Colonic mucosa (tissue), 4 donors: ENCODE measurements around the gene ABHD8. TPM values are rescaled to one million over a fixed set of nuclear protein-coding genes. Genes with fewer than 3 reads are reported as not detected.
A peak's percentile ranks its signal among the peaks of the same experiment; 100 is the strongest.

ENCODE experiments used
- DNase-seq: peaks from one replicate; pipeline ENCODE4 v3.0.0-alpha.2; 2020
- H3K27ac ChIP-seq: fragments of 200-600 bp; one replicate; pipeline ENCODE4 v1.8.0; 2021
- H3K27me3 ChIP-seq: fragments of 200-600 bp; one replicate; pipeline ENCODE4 v1.8.0; 2021
- H3K36me3 ChIP-seq: fragments of 200-600 bp; one replicate; pipeline ENCODE4 v1.8.0; 2021
- H3K4me1 ChIP-seq: fragments of 200-600 bp; one replicate; pipeline ENCODE4 v1.8.0; 2021; ENCODE audit warnings: mild to moderate bottlenecking
- H3K4me3 ChIP-seq: fragments of 200-600 bp; one replicate; pipeline ENCODE4 v1.8.0; 2021
- H3K9ac ChIP-seq, 2 donors: one replicate each; pipeline ENCODE4 v1.7.0; 2013; ENCODE audit warnings: control low read depth in 2 of 2, low read depth in 2 of 2, low read length in 2 of 2
- H3K9me3 ChIP-seq: fragments of 200-600 bp; one replicate; pipeline ENCODE4 v1.8.0; 2021
- intact Hi-C: fragments of 100-400 bp; cut with DNase I; formaldehyde crosslinking; loops from one replicate; pipeline ENCODE4 v1.14.1; 2022
- total RNA-seq, 2 donors: library from RNA; stranded (reverse); fragmentation: NEBNext Ultra II Directional in 1 of 2; extraction: Animal tissue kit (Norgen Biotek cat#: 25700) in 1 of 2; gene quantifications; one replicate each; pipeline ENCODE4 v1.2.1, GENCODE V29; 2021
- TF ChIP-seq, protein P1 (sequence below): fragments of 200-600 bp; IDR thresholded peaks from one replicate; pipeline ENCODE4 v1.8.0; 2022; ENCODE audit warnings: antibody characterized with exemption, mild to moderate bottlenecking
- donor health status: healthy.
- donor health status: DM: no; HTN: no; CAD: no.
- donor health status: DM: no; HTN: no; CAD: no.

Gene ABHD8
- total RNA-seq, 2 donors from 2014 or later = 4.3 to 5.2 TPM

DNA sequence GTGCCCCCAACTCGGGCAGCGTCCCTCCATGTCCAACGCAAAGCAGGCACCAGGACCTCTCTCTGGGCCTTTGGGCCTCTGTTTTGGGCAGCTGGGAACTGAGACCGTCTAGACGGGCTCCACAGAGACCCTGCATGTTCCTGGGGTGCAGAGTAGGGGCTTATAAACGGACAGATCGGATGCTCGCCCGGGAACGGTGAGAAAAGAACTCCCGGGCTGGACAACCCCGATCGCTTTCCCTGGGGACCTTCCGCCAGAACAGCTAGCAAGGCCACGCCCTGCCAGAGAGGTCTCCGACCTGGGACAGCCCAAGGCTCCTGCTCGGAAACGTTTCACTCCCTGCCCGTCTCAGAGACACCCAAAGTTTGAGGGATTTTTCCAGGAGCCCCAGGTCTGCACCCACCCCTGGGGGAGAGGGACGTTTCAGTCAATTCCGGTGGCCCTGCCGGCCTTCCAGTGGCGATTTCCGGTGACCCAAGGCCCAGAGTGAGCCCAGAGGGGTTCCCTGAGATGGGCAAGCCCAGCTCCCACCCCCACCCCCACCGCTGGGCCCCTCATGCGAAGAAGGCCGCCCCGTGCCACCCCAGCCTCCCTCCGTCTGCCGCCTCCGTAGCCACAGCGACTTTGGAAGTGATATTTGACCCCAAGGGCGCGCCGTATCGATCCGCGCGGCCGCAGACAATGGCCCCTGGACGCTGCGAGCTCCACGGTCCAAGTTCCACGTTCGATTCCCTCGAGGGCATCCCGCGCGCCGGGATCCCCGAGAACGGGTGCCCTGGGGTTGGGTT lies 59.2 kb downstream of the ABHD8 start:
- peak overlapping the region; percentile 85 to 95 for H3K9ac ChIP-seq
- TF ChIP-seq, protein P1, sequence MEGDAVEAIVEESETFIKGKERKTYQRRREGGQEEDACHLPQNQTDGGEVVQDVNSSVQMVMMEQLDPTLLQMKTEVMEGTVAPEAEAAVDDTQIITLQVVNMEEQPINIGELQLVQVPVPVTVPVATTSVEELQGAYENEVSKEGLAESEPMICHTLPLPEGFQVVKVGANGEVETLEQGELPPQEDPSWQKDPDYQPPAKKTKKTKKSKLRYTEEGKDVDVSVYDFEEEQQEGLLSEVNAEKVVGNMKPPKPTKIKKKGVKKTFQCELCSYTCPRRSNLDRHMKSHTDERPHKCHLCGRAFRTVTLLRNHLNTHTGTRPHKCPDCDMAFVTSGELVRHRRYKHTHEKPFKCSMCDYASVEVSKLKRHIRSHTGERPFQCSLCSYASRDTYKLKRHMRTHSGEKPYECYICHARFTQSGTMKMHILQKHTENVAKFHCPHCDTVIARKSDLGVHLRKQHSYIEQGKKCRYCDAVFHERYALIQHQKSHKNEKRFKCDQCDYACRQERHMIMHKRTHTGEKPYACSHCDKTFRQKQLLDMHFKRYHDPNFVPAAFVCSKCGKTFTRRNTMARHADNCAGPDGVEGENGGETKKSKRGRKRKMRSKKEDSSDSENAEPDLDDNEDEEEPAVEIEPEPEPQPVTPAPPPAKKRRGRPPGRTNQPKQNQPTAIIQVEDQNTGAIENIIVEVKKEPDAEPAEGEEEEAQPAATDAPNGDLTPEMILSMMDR = no peak
- intact Hi-C loops = no loop called here
- peak; percentile 76 for DNase-seq
- H3K4me3 ChIP-seq = peak overlapping the region; percentile 80
- no peaks in the 10 kb centered on the region for H3K27me3 ChIP-seq
- peaks cover 49% of the 10 kb centered on the region for H3K4me1 ChIP-seq
- peak overlapping the region; percentile 86 for H3K27ac ChIP-seq
- no peaks in the 10 kb centered on the region for H3K9me3 ChIP-seq
- no peaks in the 10 kb centered on the region for H3K36me3 ChIP-seq

DNA sequence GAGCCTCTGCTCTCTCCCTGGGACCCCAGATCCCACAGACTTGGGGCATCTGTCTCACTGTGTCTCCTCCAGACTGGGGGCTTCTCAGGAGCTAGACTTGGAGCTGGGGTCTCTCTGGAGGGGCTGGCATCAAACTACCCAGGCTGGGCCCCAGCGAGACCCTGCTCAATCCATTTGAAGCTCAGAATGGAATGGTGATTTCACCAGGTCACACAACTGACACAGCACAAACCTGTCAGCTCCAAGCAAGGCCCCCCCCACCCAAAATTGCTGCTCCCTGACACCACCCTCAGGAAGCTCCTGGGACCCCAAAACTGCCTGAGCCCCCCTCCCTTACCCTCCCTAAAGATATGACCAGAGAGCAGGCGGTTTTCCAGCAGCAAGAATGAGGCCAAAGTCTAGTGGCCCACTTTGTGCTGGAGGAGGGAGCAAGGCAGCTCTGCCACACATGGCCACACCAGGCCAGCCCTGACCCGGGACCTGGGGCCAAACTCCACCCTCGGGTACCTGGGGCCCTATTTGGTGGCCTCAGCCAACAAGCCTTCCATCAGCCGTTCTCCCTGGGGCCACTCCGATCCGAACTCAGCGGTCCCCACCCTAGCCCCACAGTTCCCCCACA lies 59.9 kb downstream of the ABHD8 start:
- peak; percentile 64 for DNase-seq
- H3K27ac ChIP-seq = peak overlapping the region; percentile 86
- no peaks in the 10 kb centered on the region for H3K36me3 ChIP-seq
- H3K27me3 ChIP-seq = no peaks in the 10 kb centered on the region
- TF ChIP-seq, protein P1 = no peak
- peaks cover 45% of the 10 kb centered on the region for H3K4me1 ChIP-seq
- no peaks in the 10 kb centered on the region for H3K9me3 ChIP-seq
- peak overlapping the region; percentile 80 for H3K4me3 ChIP-seq
- peak overlapping the region; percentile 85 to 95 for H3K9ac ChIP-seq
- intact Hi-C loops = no loop called here

DNA sequence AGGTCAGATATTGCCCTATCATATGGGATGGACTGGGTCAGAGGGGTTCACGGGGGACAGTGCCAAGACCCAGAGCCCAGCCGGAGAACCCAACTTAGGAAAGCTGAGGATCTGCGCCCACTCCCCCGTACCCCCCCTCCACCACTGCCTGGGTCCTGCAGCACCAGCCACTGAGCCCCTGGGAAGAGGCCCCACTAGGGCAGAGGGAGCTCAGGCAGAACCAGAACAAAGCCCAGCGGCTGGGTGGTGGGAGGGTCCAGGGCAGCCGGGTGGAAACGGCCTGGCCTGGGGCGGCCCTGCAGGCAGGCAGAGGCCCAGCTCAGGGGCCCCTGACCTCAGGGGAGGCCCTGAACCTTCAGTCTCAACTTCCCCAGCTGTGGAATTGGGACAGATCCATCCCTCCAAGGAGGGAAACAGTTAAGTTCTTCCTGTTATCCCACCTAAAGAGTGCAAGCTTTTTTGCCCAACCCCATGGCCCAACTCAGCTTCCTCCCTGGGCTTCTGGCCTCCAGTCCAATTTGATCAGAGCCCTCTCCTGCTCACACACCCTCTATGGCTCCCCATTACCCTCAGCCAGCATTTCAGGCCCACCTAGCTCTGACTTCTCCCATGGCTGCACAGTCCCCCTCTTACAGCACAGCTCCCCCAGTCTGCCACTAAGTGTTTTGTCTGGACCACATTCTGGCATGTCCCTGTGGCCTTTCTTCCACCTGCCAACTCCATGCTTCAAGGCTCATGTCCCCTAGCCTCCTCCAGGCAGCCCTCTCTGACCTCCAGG lies 60.6 kb downstream of the ABHD8 start:
- H3K27ac ChIP-seq = peak overlapping the region; percentile 86
- H3K9me3 ChIP-seq = no peaks in the 10 kb centered on the region
- H3K36me3 ChIP-seq = no peaks in the 10 kb centered on the region
- H3K27me3 ChIP-seq = no peaks in the 10 kb centered on the region
- peak overlapping the region in 1 of 2 donors; percentile 95 for H3K9ac ChIP-seq
- peaks cover 38% of the 10 kb centered on the region for H3K4me1 ChIP-seq
- intact Hi-C loops = no loop called here
- H3K4me3 ChIP-seq = peak overlapping the region; percentile 80
- TF ChIP-seq, protein P1 = no peak
- no peak for DNase-seq

Other genes starting within 250 kb of the ABHD8 start
- gene HAUS8, start 228.0 kb downstream of the ABHD8 start, total RNA-seq = 10 to 100 TPM; 10.6 to 29.8 TPM
- 10 to 100 TPM; 56.5 to 89.2 TPM for gene MYO9B, start 227.6 kb downstream of the ABHD8 start, total RNA-seq
- 10 to 100 TPM; 18.2 to 22.4 TPM for gene USE1, start 88.1 kb downstream of the ABHD8 start, total RNA-seq
- gene OCEL1, start 77.2 kb downstream of the ABHD8 start, total RNA-seq = 10 to 100 TPM; 35.7 to 46.9 TPM
- gene NR2F6, start 57.5 kb downstream of the ABHD8 start, total RNA-seq = 100 to 1,000 TPM; 129 to 195 TPM
- gene USHBP1, start 38.7 kb downstream of the ABHD8 start, total RNA-seq = 1 to 10 TPM; 1.1 to 1.3 TPM
- 10 to 100 TPM; 73.7 to 94.7 TPM for gene BABAM1, start 36.0 kb downstream of the ABHD8 start, total RNA-seq
- under 1 TPM; 0.27 to 0.44 TPM for gene ANKLE1, start 21.5 kb downstream of the ABHD8 start, total RNA-seq
- 100 to 1,000 TPM; 127 to 184 TPM for gene MRPL34, start 2.4 kb upstream of the ABHD8 start, total RNA-seq
- gene DDA1, start 6.1 kb upstream of the ABHD8 start, total RNA-seq = 10 to 100 TPM; 39.1 to 45.0 TPM
- gene ANO8, start 31.4 kb upstream of the ABHD8 start, total RNA-seq = 10 to 100 TPM in 1 of 2 donors, 1 to 10 TPM in 1; 8.9 to 13.7 TPM
- gene GTPBP3, start 34.1 kb upstream of the ABHD8 start, total RNA-seq = 10 to 100 TPM; 15.4 to 26.9 TPM
- 10 to 100 TPM; 20.8 to 47.1 TPM for gene PLVAP, start 73.9 kb upstream of the ABHD8 start, total RNA-seq
- gene CCDC194, start 90.8 kb upstream of the ABHD8 start, total RNA-seq = not detected
- gene BST2, start 102.2 kb upstream of the ABHD8 start, total RNA-seq = 10 to 100 TPM; 12.8 to 15.6 TPM
- 10 to 100 TPM; 53.1 to 70.1 TPM for gene MVB12A, start 116.6 kb upstream of the ABHD8 start, total RNA-seq
- gene TMEM221, start 145.2 kb upstream of the ABHD8 start, total RNA-seq = not detected
- gene NXNL1, start 157.5 kb upstream of the ABHD8 start, total RNA-seq = not detected
- gene SLC27A1, start 167.1 kb upstream of the ABHD8 start, total RNA-seq = 1 to 10 TPM; 4.2 to 5.1 TPM
- gene PGLS, start 208.2 kb upstream of the ABHD8 start, total RNA-seq = 100 to 1,000 TPM in 1 of 2 donors, 10 to 100 TPM in 1; 93.0 to 114 TPM